Caco-2 (cell line): ENCODE data around the gene NAP1L4. TPM values are rescaled to one million over a fixed set of nuclear protein-coding genes. Genes with fewer than 3 reads are reported as not detected.

Experiments
- BruUV-seq: library from RNA; stranded (reverse); fragments of 400-500 nt; replicated peaks from 2 replicates; lab custom pipeline; 2021; lab: Mats Ljungman, UMichigan
- CTCF ChIA-PET: fragments of 300-600 bp; sonication (Branson Sonifier 250); formaldehyde crosslinking; loops from one replicate; lab custom pipeline; 2022; ENCODE audit warnings: antibody characterized with exemption; lab: Charles Lee
- POLR2A ChIA-PET: fragments of 300-600 bp; sonication (Branson Sonifier 250); formaldehyde crosslinking; loops from one replicate; lab custom pipeline; 2022; ENCODE audit warnings: antibody characterized with exemption; lab: Charles Lee
- DNase-seq, 2 experiments: peaks; one replicate each; pipeline versions ENCODE4 v3.0.0 to v3.0.0-alpha.2; 2020 to 2022
- H3K27me3 ChIP-seq: replicated peaks from 2 replicates; pipeline ENCODE4 v1.6.0; 2011; ENCODE audit warnings: low read length; ENCODE audit not compliant: control insufficient read depth, insufficient read depth
- H3K36me3 ChIP-seq: 2 replicates; pipeline ENCODE4 v1.5.1; 2011; ENCODE audit warnings: low read length; ENCODE audit not compliant: control insufficient read depth, insufficient read depth
- H3K4me1 ChIP-seq: fragments of 250-450 bp; sonication (Bioruptor Pico); 2 replicates; pipeline ENCODE4 v1.5.1; 2020; ENCODE audit warnings: mild to moderate bottlenecking
- H3K4me3 ChIP-seq: 2 replicates; pipeline ENCODE4 v1.5.1; 2011; ENCODE audit warnings: low read depth, mild to moderate bottlenecking, control low read depth, low read length
- H3K9me3 ChIP-seq: fragments of 250-450 bp; sonication (Bioruptor Pico); 2 replicates; pipeline ENCODE4 v1.5.1; 2020; ENCODE audit warnings: mild to moderate bottlenecking, moderate library complexity
- H3K27ac Mint-ChIP-seq: one replicate; pipeline ENCODE4 v1.8.0; 2022; ENCODE audit warnings: mixed read lengths; ENCODE audit not compliant: unreplicated experiment
- H3K27me3 Mint-ChIP-seq: one replicate; pipeline ENCODE4 v1.8.0; 2022; ENCODE audit warnings: mixed read lengths; ENCODE audit not compliant: insufficient read depth, unreplicated experiment
- H3K36me3 Mint-ChIP-seq: one replicate; pipeline ENCODE4 v1.8.0; 2022; ENCODE audit warnings: mild to moderate bottlenecking, mixed read lengths; ENCODE audit not compliant: insufficient read depth, unreplicated experiment
- H3K4me1 Mint-ChIP-seq: one replicate; pipeline ENCODE4 v1.8.0; 2022; ENCODE audit warnings: low read depth, mixed read lengths; ENCODE audit not compliant: unreplicated experiment
- H3K4me3 Mint-ChIP-seq: one replicate; pipeline ENCODE4 v1.8.0; 2022; ENCODE audit warnings: mild to moderate bottlenecking, moderate library complexity, mixed read lengths; ENCODE audit not compliant: unreplicated experiment
- H3K9me3 Mint-ChIP-seq: one replicate; pipeline ENCODE4 v1.8.0; 2022; ENCODE audit warnings: mixed read lengths; ENCODE audit not compliant: unreplicated experiment
- intact Hi-C: fragments of 100-400 bp; cut with micrococcal nuclease; formaldehyde crosslinking; loops from one replicate; pipeline ENCODE4 v1.10.0; 2022; ENCODE audit not compliant: unreplicated experiment
- total RNA-seq: library from RNA; stranded (reverse); gene quantifications from 2 replicates; pipeline ENCODE4 v1.2.3, GENCODE V29; 2022
- TF ChIP-seq, protein P1 (sequence below), 2 experiments: fragments of 200-600 bp in 1 of 2; IDR thresholded peaks; 1 replicate in 1 of 2; 2 replicates in 1 of 2; pipeline versions ENCODE4 v1.5.1 to v1.8.0; 2011 to 2022; ENCODE audit warnings: antibody characterized with exemption in 1 of 2, control low read depth in 1 of 2, inconsistent platforms in 1 of 2, low read depth in 1 of 2, low read length in 1 of 2, mild to moderate bottlenecking in 1 of 2, moderate library complexity in 1 of 2; ENCODE audit not compliant: insufficient read depth in 1 of 2, severe bottlenecking in 1 of 2, unreplicated experiment in 1 of 2

NAP1L4 gene
- total RNA-seq, 1 experiment from 2014 or later = 215 TPM

DNA sequence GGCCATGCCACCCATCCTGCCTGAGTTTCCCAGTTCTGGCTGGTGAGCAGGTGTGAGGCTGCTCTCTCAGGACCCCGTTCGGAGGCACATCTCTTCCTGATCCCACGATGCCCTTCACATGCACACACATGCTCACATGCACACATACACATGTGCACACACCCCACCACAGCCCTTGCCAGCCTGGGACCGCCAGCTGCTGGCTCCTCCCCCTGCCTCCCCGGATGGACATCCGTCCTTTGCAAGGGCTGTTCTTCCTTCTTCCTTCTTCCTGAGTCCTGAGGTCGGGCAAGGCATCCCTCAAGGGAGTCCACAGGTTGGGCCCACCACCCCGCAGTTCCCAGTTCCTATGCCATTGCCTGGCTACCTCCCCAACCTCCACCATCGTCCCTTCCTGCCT is 96.1 kb downstream of the NAP1L4 start:
- Mint-ChIP-seq H3K27ac (no peak overlapping the region), H3K4me1 (peaks cover 13% of the 10 kb centered on the region), H3K36me3 (peaks cover 6% of the 10 kb centered on the region), H3K4me3 (no peak overlapping the region), H3K27me3 (no peaks in the 10 kb centered on the region), H3K9me3 (no peaks in the 10 kb centered on the region)
- Histone ChIP-seq H3K9me3 (no peaks in the 10 kb centered on the region), H3K36me3 (no peaks in the 10 kb centered on the region), H3K27me3 (no peaks in the 10 kb centered on the region), H3K4me1 (peaks cover 7% of the 10 kb centered on the region), H3K4me3 (no peak overlapping the region)
- intact Hi-C loops = no loop called here
- no TSS peak for BruUV-seq
- ChIA-PET POLR2A (no interaction called here), CTCF (no interaction called here)
- TF ChIP-seq, protein P1, sequence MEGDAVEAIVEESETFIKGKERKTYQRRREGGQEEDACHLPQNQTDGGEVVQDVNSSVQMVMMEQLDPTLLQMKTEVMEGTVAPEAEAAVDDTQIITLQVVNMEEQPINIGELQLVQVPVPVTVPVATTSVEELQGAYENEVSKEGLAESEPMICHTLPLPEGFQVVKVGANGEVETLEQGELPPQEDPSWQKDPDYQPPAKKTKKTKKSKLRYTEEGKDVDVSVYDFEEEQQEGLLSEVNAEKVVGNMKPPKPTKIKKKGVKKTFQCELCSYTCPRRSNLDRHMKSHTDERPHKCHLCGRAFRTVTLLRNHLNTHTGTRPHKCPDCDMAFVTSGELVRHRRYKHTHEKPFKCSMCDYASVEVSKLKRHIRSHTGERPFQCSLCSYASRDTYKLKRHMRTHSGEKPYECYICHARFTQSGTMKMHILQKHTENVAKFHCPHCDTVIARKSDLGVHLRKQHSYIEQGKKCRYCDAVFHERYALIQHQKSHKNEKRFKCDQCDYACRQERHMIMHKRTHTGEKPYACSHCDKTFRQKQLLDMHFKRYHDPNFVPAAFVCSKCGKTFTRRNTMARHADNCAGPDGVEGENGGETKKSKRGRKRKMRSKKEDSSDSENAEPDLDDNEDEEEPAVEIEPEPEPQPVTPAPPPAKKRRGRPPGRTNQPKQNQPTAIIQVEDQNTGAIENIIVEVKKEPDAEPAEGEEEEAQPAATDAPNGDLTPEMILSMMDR (IDR thresholded peaks at IDR 0.05; ENCODE audit: insufficient read depth in 1 of 2, low read depth in 1 of 2, low read length in 1 of 2, severe bottlenecking in 1 of 2, unreplicated experiment in 1 of 2) = no peak
- no peak for DNase-seq

Other genes with a start within 250 kb of the NAP1L4 start
- 15.0 and 25.5 TPM in 2 replicates for gene CDKN1C, start 106.6 kb downstream of the NAP1L4 start, total RNA-seq
- gene PHLDA2, start 62.9 kb downstream of the NAP1L4 start, total RNA-seq = 18.7 and 19.1 TPM in 2 replicates
- 117 and 121 TPM in 2 replicates for gene CARS1, start 65.1 kb upstream of the NAP1L4 start, total RNA-seq
- 4.9 and 5.5 TPM in 2 replicates for gene OSBPL5, start 173.0 kb upstream of the NAP1L4 start, total RNA-seq
- not detected in 2 replicates for gene MRGPRG, start 226.5 kb upstream of the NAP1L4 start, total RNA-seq
- not detected in 2 replicates for gene MRGPRE, start 240.1 kb upstream of the NAP1L4 start, total RNA-seq